ENCODE data around the gene TMPRSS3. TPM values are rescaled to one million over a fixed set of nuclear protein-coding genes. Genes with fewer than 3 reads are reported as not detected.

TMPRSS3 gene
- total and polyA plus RNA-seq, 9 of the 15 experiments (the other 6 are each of a cell fraction or from before 2014, with no cell fraction given), result 0.07 TPM; not detected in 8

DNA sequence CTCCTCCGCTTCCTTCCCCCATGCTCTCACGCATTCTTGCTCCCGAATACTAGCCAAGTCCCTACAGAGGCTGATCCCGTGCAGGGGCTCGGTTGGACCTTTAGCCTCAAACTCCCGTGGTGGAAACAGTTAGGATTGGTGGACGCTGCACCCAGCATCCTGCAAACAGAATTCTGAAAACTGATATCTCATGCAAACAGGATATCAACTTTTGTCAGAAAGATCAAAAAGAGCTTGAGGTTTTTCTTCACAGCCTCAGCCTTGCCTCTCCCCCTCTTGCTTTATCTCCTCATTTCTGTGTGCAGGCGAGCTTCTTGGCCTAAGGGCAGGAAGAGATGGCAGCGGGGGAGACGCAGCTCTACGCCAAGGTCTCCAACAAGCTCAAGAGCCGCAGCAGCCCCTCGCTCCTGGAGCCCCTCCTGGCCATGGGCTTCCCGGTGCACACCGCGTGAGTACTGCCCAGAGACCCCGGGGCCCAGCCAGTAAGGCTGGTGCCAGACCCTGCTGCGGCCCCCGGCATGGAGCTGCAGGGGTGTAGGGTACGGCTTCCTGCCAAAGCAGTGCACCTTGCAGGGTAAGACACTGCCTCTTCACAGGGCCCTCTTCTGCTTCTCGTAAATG, 7.9 kb upstream of the TMPRSS3 start, which contains the start of gene UBASH3A (continued):
- TF ChIP-seq ZBTB26 (CRISPR knock-in tag; IDR thresholded peaks at IDR 0.05) (no peak), SMAD4 (CRISPR knock-in tag; conservative IDR thresholded peaks at IDR 0.05) (peak; percentile 73), CLOCK (CRISPR knock-in tag; IDR thresholded peaks at IDR 0.05; ENCODE audit: borderline replicate concordance) (no peak), SAFB (IDR thresholded peaks at IDR 0.05; ENCODE audit: borderline replicate concordance, low read depth, low read length) (no peak), ZNF282 (CRISPR knock-in tag; IDR thresholded peaks at IDR 0.05) (no peak), ZNF212 (CRISPR knock-in tag; IDR thresholded peaks at IDR 0.05) (no peak), TRIM24 (IDR thresholded peaks at IDR 0.05) (peak; percentile 71 to 87), ZNF57 (CRISPR knock-in tag; IDR thresholded peaks at IDR 0.05) (no peak), SNIP1 (IDR thresholded peaks at IDR 0.05; ENCODE audit: low read depth) (no peak), BRD9 (IDR thresholded peaks at IDR 0.05; ENCODE audit: low read depth, partially characterized antibody) (peak; percentile 73), PREB (CRISPR knock-in tag; IDR thresholded peaks at IDR 0.05) (no peak), ZNF263 (CRISPR knock-in tag; IDR thresholded peaks at IDR 0.05; ENCODE audit: borderline replicate concordance) (no peak), ZNF586 (CRISPR knock-in tag; conservative IDR thresholded peaks at IDR 0.05) (no peak), GATA2 (CRISPR knock-in tag; IDR thresholded peaks at IDR 0.05) (peak; percentile 94), RBM15 (IDR thresholded peaks at IDR 0.05; ENCODE audit: insufficient read depth, low read length) (no peak), SREBF1 (IDR thresholded peaks at IDR 0.05; ENCODE audit: borderline replicate concordance, low read depth, low read length) (no peak), PTTG1 (tag; IDR thresholded peaks at IDR 0.05; ENCODE audit: low read depth) (no peak), ZNF347 (CRISPR knock-in tag; IDR thresholded peaks at IDR 0.05; ENCODE audit: low read depth) (no peak), ZNF324 (CRISPR knock-in tag; IDR thresholded peaks at IDR 0.05) (no peak), EP300 (IDR thresholded peaks at IDR 0.05; ENCODE audit: low read length) (peak; percentile 84), ZKSCAN8 (CRISPR knock-in tag; IDR thresholded peaks at IDR 0.05) (peak; percentile 75; the same call in 1 of the 2 replicates), ZNF639 (CRISPR knock-in tag; conservative IDR thresholded peaks at IDR 0.05 in 1 of 2, IDR thresholded peaks at IDR 0.05 in 1 of 2) (peak in 1 of 2 experiments; percentile 73; a peak in 2 of 4 replicates), ZNF445 (CRISPR knock-in tag; IDR thresholded peaks at IDR 0.05; ENCODE audit: low read depth) (no peak)
